NCI-H1417 (cell line): Measurements from ENCODE around the gene EFCAB6.

Source experiments
- DNase-seq, 3 experiments: peaks; one replicate each; lab custom pipeline; 2025; lab: John Stamatoyannopoulos, UW

The EFCAB6 gene

DNA sequence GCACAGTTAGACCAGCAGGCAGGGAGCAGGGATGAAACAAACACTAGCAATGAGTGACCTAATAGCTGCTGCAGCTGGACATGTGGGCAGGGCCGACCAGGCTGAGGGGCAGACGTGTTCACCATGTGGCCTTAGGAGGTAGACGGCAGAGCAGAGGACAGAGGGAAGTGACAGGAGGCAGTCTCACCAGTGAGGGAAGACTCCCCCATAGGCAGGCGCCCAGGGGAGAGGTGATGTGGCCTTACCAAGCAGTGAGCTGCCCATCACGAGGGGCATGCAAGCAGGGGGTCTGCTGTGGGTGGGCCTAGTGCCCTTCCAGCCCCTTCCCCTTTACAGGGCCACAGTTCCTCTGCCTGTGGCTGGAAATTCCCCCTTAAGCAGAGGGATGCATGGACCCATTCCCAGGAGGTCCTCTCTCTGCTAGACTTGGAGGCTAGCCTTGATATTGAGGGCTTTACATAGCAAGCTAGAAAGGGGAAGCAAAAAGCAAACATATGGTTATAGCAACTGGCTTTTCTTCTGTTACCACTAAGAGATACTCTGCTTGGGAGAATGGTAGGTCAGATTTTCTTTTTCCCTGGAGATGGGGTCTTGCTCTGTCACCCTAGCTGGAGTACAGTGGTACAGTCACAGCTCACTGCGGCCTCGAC lies 332.7 kb downstream of the EFCAB6 start:
- DNase-seq, result no peak
